NOMO-1 treated with DMSO at 0.1 percent for 48 hours (cell line): ENCODE results near the gene KDM5D.

ENCODE experiments used
- DNase-seq: peaks from one replicate; lab custom pipeline; 2025; ENCODE audit not compliant: unreplicated experiment; lab: John Stamatoyannopoulos, UW

Gene KDM5D

GRCh38 chrY:19744381-19745378 is at the start of gene KDM5D:
TSS of gene KDM5D (minus strand) at chrY:19744726. CDS start at chrY:19744534, 192 bp downstream.
- DNase-seq, result no peak

GRCh38 chrY:19768375-19768774 is 23.8 kb upstream of the KDM5D start:
- no peak for DNase-seq

DNA sequence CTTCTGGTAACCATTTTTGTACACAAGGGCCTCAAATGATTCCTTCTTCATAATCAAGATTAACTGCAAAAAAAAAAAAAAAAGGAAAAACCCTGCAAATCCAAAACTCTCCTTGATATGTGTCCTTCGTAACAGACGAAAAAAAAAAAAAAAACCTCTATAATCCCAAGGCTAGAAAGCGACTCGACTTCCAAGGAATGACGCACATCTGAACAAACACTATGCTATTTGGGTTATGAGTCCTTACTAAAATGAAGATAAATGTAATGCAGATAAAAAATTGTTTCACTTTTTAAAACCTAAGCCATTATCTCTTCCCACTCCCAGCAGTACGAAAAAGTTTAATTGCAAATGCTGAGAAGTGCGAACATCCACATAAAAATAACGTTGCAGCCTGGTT is 1.2 kb downstream of the KDM5D start:
- no peak for DNase-seq

- no peak for DNase-seq
Measured at GRCh38 chrY:19742153-19742552, 2.4 kb downstream of the KDM5D start.

DNA sequence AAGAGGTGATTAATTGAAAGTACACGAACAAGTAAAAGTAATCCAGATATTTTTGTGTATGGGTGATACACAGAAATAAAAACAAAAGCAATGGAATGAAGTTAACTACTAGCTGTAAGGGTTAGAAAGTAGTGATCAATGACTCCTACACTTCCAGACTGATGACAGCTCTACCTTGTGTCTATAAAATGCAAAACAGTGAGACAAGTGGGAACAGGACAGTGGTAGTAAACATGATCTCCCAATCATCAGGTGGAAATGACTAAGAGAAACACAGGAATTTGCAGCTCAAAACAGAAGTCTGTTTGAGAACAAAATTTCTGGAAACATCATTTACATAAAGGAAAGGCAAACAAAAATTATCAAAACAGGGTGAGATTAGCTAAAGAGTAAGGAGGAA is 10.1 kb downstream of the KDM5D start:
- no peak for DNase-seq

- DNase-seq, result no peak
Measured at GRCh38 chrY:19717950-19718349, 26.6 kb downstream of the KDM5D start.

DNA sequence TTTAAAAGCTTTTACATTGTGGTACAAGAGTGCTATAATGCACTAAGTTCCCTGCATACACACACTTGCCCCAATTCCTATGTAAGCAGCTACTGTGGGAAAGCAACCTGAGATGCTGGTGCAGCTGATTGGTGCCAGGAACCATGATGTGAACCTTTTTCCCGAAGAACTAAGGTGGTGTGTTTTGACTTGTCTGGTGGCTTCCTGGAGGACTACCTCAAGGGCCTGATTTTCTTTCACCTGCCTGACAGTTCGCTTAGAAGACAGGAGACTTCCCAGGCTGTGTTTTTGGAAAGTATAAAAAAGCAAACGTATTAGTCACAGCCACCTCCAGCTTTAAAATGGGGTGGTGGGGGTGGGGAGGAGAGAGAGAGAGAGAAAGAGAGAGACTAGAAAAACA is 27.4 kb downstream of the KDM5D start:
- DNase-seq, result no peak

DNA sequence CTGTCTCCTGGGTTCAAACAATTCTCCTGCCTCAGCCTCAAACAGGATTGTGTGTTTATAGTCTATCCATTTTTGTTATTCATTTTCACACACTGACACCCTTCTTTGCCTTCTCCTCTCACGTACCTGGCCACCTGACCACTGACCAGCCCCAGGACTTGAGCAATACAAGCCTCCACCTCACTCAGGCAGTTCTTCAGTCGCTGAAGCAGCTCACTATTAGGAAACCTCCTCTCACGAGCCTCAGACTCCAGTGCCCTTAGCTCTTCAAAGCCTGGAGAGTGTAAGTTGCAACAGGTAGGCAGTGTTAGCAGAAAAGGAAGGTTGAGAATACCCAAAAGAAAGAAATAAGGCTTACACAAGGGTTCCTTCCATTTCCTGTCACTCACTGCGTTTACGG is 29.3 kb downstream of the KDM5D start:
- DNase-seq, result no peak

- no peak for DNase-seq
Measured at GRCh38 chrY:19713430-19713829, 31.1 kb downstream of the KDM5D start.

DNA sequence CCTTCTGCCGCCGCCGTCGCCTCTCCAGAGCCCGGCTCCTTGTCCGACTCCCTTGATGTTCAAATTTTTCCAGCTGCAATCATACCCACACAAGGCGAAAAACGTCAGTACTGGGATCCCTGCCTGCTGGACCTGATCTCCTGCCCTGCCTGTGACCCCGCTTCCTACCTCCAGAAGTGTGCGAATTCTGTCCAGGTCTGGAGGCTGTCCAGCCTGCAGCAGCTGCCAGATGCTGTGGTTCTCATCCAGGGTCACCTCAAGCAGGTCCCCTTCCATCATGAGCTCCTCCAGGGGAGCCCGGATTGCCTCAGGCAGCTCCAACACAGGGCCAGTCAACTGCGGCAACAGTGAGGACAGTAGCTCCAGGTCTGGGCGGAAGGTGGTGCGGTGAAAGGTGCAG is 38.3 kb downstream of the KDM5D start:
- no peak for DNase-seq

GRCh38 chrY:19698495-19698894 is 46.0 kb downstream of the KDM5D start:
- DNase-seq, result no peak

DNA sequence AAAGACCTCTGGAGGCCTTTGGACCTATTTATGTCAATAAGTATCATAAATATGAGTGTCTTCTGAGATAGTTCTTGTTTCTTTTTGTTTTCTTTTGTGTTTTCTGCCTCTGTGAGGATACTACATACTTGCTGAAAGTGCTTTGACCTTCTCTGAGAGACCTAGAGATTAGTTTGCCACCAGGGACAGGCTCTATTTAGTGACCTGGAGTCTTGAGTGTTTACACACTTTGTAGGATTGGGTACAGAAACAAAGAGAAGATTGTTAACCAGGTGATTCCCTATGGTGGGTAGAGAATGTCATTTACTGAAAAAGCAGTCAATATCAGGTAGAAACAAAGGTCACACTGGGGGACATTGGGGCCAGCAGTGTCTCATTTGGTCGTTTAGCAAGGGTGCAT is 63.7 kb downstream of the KDM5D start:
- no peak for DNase-seq
